ENCODE results near the gene DRC3.

DRC3 gene

GRCh38 chr17:17988427-17988945 lies 15.8 kb downstream of the DRC3 start:
- TF ChIP-seq EZH2phosphoT487 (IDR thresholded peaks at IDR 0.05; ENCODE audit: borderline replicate concordance) (no peak), CTCF (conservative IDR thresholded peaks at IDR 0.05; ENCODE audit: low read length) (no peak)
- H3K4me1 ChIP-seq (ENCODE audit: insufficient read depth, low read length, poor library complexity, severe bottlenecking), result no peaks in the 10 kb centered on the region
- no peaks in the 10 kb centered on the region for H3F3A ChIP-seq (ENCODE audit: low read depth)
- no peaks in the 10 kb centered on the region for H3K79me2 ChIP-seq (ENCODE audit: insufficient read depth, low read length)
- no peaks in the 10 kb centered on the region for H3K36me3 ChIP-seq (ENCODE audit: insufficient read depth, low read length)
- H3K4me2 ChIP-seq (ENCODE audit: low read depth, low read length, poor library complexity, severe bottlenecking), result no peak overlapping the region
- H3K4me3 ChIP-seq (ENCODE audit: low read length, poor library complexity, severe bottlenecking), result no peak overlapping the region
- H3K27me3 ChIP-seq (ENCODE audit: insufficient read depth, low read length, poor library complexity, severe bottlenecking), result no peaks in the 10 kb centered on the region
- H4K20me1 ChIP-seq (ENCODE audit: insufficient read depth, low read length, poor library complexity, severe bottlenecking), result no peaks in the 10 kb centered on the region
- H3K9me3 ChIP-seq (ENCODE audit: insufficient read depth, low read depth, low read length), result no peaks in the 10 kb centered on the region
- no peak overlapping the region for H2AFZ ChIP-seq (ENCODE audit: low read length)
- no peaks in the 10 kb centered on the region for H3K9me2 ChIP-seq (replicated peaks; ENCODE audit: low read depth, low read length)
- no peak overlapping the region for H3K9ac ChIP-seq (ENCODE audit: low read depth, low read length, poor library complexity, severe bottlenecking)

- Histone ChIP-seq H3K9me2 (replicated peaks; ENCODE audit: low read depth, low read length) (no peaks in the 10 kb centered on the region), H3K36me3 (ENCODE audit: insufficient read depth, low read length) (no peaks in the 10 kb centered on the region), H3K4me3 (ENCODE audit: low read length, poor library complexity, severe bottlenecking) (no peak overlapping the region), H3K79me2 (ENCODE audit: insufficient read depth, low read length) (no peaks in the 10 kb centered on the region), H2AFZ (ENCODE audit: low read length) (no peak overlapping the region), H3K27me3 (ENCODE audit: insufficient read depth, low read length, poor library complexity, severe bottlenecking) (no peaks in the 10 kb centered on the region), H3K9me3 (ENCODE audit: insufficient read depth, low read depth, low read length) (no peaks in the 10 kb centered on the region), H3F3A (ENCODE audit: low read depth) (no peaks in the 10 kb centered on the region), H3K4me1 (ENCODE audit: insufficient read depth, low read length, poor library complexity, severe bottlenecking) (no peaks in the 10 kb centered on the region), H3K9ac (ENCODE audit: low read depth, low read length, poor library complexity, severe bottlenecking) (no peak overlapping the region), H4K20me1 (ENCODE audit: insufficient read depth, low read length, poor library complexity, severe bottlenecking) (no peaks in the 10 kb centered on the region), H3K4me2 (ENCODE audit: low read depth, low read length, poor library complexity, severe bottlenecking) (no peak overlapping the region)
- TF ChIP-seq CTCF (conservative IDR thresholded peaks at IDR 0.05; ENCODE audit: low read length) (no peak), EZH2phosphoT487 (IDR thresholded peaks at IDR 0.05; ENCODE audit: borderline replicate concordance) (no peak)
Measured at GRCh38 chr17:17989081-17989480, 16.4 kb downstream of the DRC3 start.

GRCh38 chr17:17989618-17990017 lies 17.0 kb downstream of the DRC3 start:
- H3K9me2 ChIP-seq (replicated peaks; ENCODE audit: low read depth, low read length), result no peaks in the 10 kb centered on the region
- no peaks in the 10 kb centered on the region for H3K27me3 ChIP-seq (ENCODE audit: insufficient read depth, low read length, poor library complexity, severe bottlenecking)
- H3F3A ChIP-seq (ENCODE audit: low read depth), result no peaks in the 10 kb centered on the region
- no peaks in the 10 kb centered on the region for H4K20me1 ChIP-seq (ENCODE audit: insufficient read depth, low read length, poor library complexity, severe bottlenecking)
- no peak overlapping the region for H3K9ac ChIP-seq (ENCODE audit: low read depth, low read length, poor library complexity, severe bottlenecking)
- H3K36me3 ChIP-seq (ENCODE audit: insufficient read depth, low read length), result no peaks in the 10 kb centered on the region
- no peak overlapping the region for H3K4me3 ChIP-seq (ENCODE audit: low read length, poor library complexity, severe bottlenecking)
- no peak overlapping the region for H3K4me2 ChIP-seq (ENCODE audit: low read depth, low read length, poor library complexity, severe bottlenecking)
- no peak overlapping the region for H2AFZ ChIP-seq (ENCODE audit: low read length)
- no peaks in the 10 kb centered on the region for H3K79me2 ChIP-seq (ENCODE audit: insufficient read depth, low read length)
- TF ChIP-seq CTCF (conservative IDR thresholded peaks at IDR 0.05; ENCODE audit: low read length) (no peak), EZH2phosphoT487 (IDR thresholded peaks at IDR 0.05; ENCODE audit: borderline replicate concordance) (no peak)
- H3K9me3 ChIP-seq (ENCODE audit: insufficient read depth, low read depth, low read length), result no peaks in the 10 kb centered on the region
- H3K4me1 ChIP-seq (ENCODE audit: insufficient read depth, low read length, poor library complexity, severe bottlenecking), result no peaks in the 10 kb centered on the region

All from Loucy (cell line).